NCI-H748 (cell line): Measurements from ENCODE around the gene ATP8A2.

Experiments
- DNase-seq: peaks from one replicate; lab custom pipeline; 2025; ENCODE audit not compliant: unreplicated experiment; lab: John Stamatoyannopoulos, UW

Gene ATP8A2

DNA sequence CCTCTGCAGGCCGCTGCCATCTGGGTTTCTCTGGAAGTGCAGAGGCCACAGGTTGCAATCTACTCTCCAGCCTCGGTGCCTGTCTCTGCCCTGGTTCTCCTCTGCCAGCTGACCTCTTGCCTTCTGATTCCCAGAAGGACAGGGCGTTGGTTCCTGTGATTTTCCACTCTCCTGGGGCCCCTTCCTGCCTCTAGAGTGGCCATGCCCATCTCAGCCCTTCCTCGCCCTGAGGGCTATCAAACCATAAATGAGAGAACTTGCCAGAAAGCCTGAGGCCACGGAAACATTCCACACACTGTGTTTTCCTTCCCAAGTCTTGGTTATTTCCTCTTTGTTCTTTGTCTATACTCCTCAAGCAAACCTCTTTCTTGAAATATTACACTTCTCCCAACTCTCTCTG lies 533.8 kb downstream of the ATP8A2 start:
- no peak for DNase-seq

DNA sequence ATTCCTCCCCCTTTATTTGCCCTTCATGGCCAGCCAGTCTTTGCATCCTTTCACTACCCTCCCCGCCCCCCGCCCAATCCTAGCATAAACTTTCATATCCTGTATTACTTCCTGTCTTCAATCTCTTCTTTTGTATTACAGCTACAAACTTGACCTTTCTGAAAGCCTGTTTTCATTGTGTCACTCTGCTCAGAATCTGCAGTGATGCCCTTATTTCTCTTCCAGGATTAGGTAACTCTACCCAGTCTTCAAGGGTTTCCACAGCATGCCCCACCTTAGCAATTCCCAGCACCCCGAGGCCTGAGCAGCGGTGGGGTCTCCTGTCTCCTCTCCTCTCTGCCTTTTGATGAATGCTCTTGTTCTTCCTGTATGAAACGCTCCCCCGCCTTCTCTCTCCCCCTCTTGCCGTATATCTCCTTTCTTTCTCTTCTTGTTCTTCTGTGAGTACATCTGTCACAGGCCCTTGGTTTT lies 534.5 kb downstream of the ATP8A2 start:
- no peak for DNase-seq

DNA sequence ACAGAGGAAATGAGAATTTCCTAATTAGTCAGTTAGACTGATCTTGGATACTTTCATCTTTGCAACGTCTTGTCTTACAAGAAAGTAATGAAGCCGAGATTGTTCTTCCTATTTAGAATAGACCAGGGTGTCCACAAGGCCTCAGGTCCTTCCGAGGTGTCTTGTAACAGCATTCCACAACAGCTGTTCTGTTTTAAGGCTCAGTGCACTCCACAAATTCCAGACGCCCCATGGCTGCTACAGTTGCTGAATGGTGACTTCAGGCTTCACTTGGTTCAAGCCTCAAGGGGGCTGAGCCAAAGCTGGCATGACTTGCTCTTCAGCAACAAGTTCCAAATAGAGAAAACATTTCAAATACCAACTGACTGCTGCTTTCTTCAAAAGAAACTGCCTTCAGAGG lies 536.6 kb downstream of the ATP8A2 start:
- no peak for DNase-seq

DNA sequence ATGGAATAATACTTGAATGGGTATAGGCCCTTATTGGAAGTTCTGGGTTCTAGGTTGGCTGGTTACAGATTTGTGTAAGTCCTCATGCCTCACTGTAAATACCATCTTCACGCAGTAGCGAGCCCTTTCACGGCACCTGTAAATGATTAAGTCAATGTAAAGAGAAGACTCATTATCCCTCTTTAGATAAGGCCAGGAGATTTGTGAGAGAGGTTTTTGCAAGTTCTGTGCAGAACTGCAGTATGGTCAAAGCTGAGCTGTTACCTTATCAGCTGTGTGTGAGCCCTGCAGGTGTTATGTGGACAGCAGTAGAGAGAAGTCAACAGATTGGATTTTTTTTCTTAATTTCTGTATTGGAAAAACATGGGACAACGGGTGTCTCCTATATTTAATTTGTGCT lies 538.5 kb downstream of the ATP8A2 start:
- DNase-seq, result peak; percentile 89

GRCh38 chr13:25910991-25911419 lies 539.2 kb downstream of the ATP8A2 start:
- DNase-seq, result peak; percentile 100

DNA sequence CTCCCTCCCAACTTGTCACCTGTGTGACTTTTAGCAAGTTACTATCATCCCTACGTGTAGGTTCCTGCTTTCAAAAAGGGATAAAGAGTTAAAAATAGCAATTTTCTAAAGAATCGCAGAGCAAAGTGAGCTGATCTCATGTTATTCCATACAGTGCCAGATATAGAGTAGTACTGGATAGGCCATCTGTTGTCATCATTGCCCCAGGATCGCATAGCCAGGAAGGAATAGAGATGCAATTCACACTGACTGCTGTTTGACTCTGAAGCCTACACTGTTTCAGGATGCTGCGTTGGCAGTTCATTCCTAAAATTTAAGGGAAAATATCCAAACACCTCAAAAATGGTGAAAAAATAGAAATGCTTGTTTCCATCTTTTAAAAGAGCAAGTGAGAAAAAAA lies 541.2 kb downstream of the ATP8A2 start:
- no peak for DNase-seq

DNA sequence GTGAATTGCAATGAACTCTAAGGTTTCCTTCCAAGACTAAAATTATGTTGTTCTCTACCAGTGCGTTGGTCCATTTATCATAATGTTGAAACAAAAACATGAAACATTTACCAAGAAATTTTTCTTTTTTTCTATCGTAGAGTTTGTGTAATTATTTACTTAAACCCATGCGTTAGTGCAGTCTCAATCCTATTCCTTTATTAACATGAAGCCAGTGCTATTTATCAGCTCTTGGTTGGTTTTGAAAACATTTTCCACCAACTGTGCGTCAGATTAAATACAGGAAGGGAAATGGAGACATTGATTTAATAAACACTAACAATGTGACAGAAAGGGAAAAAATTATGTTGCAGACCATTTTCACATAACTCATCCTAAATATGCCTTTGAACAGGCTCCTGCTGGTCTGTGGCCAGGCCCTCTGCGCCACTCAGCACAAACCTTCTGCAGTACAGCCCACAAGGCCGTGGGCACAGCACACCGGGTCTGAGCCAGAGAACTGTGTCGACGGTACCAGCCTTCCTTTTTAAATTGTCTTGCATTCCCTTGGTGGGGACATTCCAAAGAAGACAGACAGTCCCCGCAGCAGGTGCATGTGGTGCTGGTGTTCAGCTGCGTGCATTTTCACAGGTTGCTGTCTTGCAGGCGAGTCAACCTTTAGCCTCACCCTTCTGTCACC lies 544.2 kb downstream of the ATP8A2 start:
- DNase-seq, result no peak

GRCh38 chr13:25920277-25920676 lies 548.5 kb downstream of the ATP8A2 start:
- no peak for DNase-seq

GRCh38 chr13:25920931-25921330 lies 549.2 kb downstream of the ATP8A2 start:
- no peak for DNase-seq

DNA sequence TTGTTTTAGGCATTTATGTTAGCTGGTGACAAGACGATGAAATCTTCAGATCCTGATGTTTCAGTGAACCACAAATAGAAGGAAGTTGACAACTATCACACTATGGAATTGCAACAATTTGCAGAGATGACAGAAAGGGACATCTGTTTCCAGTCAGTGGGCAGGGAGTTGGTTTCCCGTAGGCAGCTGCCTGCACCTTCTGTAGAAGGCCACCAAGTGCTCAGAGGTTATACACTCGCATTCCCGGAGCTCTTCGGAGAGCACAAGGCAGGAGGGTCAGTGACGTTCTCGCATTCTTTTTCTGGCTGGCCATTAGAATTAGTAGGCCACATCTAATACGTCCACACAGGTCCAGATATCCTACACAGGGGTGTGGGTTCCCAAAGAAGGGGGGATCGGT lies 550.6 kb downstream of the ATP8A2 start:
- DNase-seq, result no peak

DNA sequence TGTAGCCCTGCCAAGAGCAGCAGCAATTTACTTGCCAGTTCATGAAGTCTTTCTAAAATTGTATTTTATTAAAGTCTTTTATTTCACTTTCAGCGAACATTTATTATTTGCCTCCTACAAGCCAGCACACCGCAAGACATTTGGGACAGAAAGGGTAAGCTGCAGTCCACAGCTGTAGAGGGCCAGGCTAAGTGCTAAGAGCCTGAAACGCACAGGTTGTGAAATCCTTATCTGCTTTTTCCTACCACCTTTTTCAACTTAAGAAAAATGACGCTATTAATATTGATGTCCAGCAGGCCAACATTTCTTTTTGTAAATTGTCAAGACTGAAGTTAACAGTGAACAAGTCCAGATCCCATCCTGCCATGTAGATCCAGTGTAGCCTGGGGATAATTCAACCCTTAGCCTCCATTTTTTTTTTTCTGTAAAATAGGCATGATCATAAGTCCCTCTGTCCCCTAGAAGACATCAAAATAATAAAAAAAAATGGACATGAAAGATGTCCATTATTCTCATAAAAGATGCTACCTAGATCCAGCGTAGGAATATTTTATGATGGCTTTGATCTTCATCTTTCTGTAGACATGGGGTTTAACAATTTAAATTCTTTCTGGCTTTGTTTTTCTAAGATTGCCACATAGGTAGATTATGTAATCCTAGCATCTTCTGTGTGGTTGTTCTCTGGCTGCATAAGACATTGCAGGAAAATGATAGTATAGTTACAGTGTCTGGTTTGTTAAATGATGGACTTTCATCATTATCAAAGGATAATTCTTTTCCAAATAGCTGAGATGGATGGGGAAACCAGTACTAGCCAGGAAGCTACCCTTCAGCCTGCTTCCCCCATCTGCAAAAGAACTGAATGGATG lies 551.7 kb downstream of the ATP8A2 start:
- DNase-seq, result no peak

DNA sequence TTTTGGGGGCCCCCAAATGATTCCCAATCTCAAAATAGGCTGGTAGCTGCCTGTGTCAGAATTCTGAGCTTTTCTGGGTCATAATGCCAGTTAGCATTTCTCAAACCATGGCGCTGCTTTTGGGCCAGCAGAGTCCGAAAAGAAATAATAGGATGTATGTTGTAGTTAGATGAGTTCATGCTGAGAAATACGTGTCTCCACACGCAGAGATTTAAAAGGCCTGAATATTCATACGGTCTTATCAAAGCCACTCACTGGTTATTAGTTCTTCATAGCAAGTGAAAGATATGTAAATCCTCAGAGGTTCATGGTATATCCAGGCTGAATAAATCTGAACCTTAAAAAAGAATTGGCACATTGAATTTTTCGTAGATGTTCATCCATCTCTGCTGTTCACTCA lies 555.6 kb downstream of the ATP8A2 start:
- no peak for DNase-seq

DNA sequence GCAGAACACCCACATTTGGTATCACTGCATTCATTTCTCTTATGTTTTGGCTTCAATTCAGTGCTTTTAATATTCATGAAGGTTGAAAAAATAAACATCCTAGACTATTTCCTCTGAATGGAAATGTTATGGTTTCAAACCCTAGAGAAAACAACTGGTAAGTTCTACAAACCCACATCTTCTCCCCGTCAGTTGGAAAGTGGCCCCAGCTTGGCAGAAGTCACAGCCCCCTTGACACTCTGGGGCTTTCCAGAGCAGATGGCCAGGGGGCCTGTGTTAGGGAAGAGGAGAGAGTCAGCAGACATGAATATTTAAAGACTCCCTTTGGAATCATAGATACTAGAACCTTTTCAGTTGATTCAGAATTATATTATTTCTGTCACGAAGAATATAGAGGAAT lies 556.2 kb downstream of the ATP8A2 start:
- DNase-seq, result no peak

GRCh38 chr13:25928941-25929505 lies 557.2 kb downstream of the ATP8A2 start:
- no peak for DNase-seq

GRCh38 chr13:25929816-25930215 lies 558.0 kb downstream of the ATP8A2 start:
- no peak for DNase-seq

- DNase-seq, result no peak
These were observed 558.9 kb downstream of the ATP8A2 start for GRCh38 chr13:25930653-25931052.

DNA sequence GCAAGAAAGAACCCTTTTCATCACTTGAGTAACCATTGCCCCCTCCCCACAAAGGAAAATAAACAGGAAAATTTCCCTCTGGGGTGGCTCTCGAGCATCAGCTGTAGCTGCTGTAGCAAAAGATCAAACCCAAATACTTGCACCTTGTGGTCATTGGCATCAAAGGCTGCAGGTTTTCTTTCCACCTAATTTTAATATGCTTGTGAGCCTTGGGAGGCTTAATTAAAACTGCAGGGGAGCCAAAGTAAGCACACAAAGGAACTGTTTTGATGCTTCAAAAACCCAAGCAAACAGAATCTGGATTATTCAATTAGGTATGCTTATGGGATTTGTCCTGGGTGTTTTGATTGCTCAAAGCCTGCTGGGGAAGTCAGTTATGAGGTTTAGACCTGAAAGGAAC lies 560.6 kb downstream of the ATP8A2 start:
- peak; percentile 62 for DNase-seq

GRCh38 chr13:25933520-25933919 lies 561.7 kb downstream of the ATP8A2 start:
- no peak for DNase-seq

- DNase-seq, result no peak
These were observed 562.4 kb downstream of the ATP8A2 start for GRCh38 chr13:25934127-25934526.

GRCh38 chr13:25939961-25940687 lies 568.4 kb downstream of the ATP8A2 start:
- no peak for DNase-seq

DNA sequence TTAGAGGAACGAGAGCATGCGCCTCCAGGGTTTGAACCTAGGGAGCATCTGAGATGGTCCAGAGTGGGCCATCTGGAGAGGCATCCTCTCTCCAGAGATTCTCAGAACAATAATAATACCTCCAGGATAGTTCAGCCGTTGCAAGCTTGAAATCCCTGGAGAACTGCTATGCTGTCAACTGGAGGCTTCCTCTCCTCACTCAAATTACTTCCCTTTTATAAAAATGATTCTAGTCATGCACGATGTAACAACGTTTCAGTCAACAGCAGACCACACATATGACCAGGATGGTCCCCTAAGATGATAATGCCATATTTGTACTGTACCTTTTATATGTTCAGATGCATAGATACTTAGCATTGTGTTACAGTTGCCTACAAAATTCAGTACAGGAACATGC lies 571.3 kb downstream of the ATP8A2 start:
- DNase-seq, result no peak
